ENCODE data around the gene CCSER2.

Gene CCSER2

DNA sequence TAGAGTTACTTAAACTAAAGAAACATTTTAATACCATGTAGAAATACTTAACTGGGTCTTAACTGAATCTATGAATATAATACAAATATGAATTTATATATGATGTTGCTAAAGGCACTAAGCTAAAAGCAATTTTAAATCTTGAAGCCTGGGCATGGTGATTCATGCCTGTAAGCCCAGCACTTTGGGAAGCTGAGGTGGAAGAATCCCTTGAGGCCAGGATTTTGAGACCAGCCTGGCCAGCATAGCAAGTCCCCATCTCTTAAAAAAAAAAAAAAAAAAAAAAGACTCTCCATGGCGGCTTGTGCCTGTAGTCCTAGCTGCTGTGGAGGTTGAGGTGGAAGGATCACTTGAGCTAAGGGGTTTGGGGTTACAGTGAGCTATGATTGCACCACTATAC lies 95.3 kb downstream of the CCSER2 start:
- H3K4me3 ChIP-seq (ENCODE audit: low read depth, low read length): no peak overlapping the region
- TF ChIP-seq, protein P1, sequence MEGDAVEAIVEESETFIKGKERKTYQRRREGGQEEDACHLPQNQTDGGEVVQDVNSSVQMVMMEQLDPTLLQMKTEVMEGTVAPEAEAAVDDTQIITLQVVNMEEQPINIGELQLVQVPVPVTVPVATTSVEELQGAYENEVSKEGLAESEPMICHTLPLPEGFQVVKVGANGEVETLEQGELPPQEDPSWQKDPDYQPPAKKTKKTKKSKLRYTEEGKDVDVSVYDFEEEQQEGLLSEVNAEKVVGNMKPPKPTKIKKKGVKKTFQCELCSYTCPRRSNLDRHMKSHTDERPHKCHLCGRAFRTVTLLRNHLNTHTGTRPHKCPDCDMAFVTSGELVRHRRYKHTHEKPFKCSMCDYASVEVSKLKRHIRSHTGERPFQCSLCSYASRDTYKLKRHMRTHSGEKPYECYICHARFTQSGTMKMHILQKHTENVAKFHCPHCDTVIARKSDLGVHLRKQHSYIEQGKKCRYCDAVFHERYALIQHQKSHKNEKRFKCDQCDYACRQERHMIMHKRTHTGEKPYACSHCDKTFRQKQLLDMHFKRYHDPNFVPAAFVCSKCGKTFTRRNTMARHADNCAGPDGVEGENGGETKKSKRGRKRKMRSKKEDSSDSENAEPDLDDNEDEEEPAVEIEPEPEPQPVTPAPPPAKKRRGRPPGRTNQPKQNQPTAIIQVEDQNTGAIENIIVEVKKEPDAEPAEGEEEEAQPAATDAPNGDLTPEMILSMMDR (conservative IDR thresholded peaks at IDR 0.05; ENCODE audit: low read depth, low read length): no peak
- peak; percentile 13 for DNase-seq (ENCODE audit: low read depth)

DNA sequence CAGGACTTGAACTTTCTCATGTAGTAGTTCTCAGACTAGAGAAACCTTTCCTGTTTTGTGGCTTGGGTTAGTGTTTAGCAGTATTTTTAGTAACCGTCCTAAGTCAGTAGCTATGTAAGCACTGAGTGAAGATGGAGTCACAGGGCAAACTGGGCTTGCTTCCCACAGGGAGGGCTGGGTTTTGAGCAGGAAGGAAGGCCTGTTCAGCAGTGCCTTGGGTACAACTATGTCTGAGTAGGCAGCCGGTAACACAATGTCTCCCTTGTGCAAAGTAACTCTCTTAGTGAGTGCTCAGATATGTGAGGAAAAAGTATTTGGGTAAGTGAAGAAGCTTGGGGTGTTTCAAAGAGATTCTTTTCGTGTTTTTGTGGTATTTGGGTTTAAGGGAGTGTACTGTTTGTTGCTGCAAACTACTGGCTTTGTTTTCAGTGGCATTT lies 96.4 kb downstream of the CCSER2 start:
- peak; percentile 99 for DNase-seq (ENCODE audit: low read depth)
- H3K4me3 ChIP-seq (ENCODE audit: low read depth, low read length): peak overlapping the region; percentile 25

DNA sequence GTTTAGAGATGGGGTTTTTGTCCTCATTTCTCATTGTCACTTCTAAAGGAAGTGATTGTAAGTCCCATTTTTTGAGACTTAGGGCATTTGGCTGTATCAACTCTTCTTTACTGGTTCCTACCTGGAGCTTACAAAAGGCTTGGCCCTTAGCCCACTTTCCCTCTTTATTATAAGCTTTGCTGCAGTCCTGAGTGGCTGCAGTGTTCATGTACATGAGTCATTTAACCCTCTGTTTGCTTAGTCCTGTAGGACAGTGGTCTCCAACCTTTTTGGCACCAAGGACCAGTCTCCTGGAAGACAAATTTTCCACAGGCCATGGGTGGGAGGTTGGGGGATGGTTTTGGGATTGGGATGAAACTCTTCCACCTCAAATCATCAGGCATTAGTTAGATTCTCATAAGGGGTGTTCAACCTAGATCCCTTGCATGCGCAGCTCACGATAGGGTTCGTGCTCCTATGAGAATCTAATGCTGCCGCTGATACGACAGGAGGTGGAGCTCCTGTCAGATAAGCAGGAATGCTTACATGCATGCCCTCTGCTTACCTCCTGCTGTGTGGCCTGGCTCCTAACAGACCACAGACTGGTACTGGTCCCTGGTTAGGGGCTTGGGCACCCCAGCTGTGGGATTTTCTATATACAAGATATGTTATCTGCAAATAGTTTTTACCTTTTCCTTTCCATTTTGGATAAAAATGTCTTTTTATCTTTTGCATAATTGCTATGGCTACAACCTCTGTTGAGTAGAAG lies 99.7 kb downstream of the CCSER2 start:
- TF ChIP-seq, protein P1 (conservative IDR thresholded peaks at IDR 0.05; ENCODE audit: low read depth, low read length): no peak
- peak; percentile 50 for DNase-seq (ENCODE audit: low read depth)
- no peak overlapping the region for H3K4me3 ChIP-seq (ENCODE audit: low read depth, low read length)

More for the DNA sequence above, 96.4 kb downstream of the CCSER2 start:
- TF ChIP-seq, protein P1 (conservative IDR thresholded peaks at IDR 0.05; ENCODE audit: low read depth, low read length): no peak

DNA sequence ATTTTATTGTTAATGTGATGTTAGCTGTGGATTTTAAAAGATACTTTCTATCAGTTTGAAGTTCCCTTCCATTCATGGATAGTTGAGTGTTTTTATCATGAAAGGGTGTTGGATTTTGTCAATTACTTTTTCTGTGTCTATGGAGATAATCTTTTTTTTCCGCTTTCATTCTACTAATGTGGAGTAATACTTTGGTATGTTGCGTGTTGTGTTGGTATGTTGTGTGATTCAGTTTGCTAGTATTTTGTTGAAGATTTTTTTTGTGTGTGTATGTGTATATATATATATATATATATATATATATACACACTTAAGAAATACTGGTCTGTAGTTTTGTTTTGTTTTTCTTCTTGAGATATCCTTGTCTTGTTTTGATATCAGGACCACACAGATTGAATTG lies 100.3 kb downstream of the CCSER2 start:
- no peak overlapping the region for H3K4me3 ChIP-seq (ENCODE audit: low read depth, low read length)
- DNase-seq (ENCODE audit: low read depth): peak; percentile 23
- TF ChIP-seq, protein P1 (conservative IDR thresholded peaks at IDR 0.05; ENCODE audit: low read depth, low read length): no peak

DNA sequence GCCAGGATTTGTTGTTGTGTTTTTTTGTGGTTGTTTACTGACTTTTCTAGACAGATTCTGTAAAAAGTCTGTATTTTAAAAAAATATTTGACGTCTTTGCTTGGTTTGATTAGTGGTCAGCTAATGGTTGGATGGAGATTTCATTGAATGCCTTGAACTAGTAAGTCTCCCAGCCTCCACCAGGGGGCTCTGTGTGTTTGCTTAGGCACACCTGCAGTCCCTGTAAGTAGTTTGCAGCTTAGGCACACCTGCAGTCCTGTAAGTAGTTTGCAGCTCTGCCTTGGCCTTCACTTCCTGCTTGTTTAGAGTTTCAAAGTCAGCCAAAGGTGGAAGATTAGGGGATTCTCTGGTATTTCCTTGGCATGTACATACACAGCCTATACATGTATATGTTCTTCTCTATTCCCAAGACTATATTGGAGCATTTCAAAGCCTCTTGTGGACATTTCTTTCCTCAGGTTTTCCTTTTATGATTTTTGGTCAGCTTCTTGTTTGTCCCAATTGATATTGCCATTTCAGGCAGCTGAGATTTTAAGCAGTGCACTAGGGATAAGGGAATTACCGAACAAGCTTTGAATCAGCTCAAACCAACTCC lies 101.6 kb downstream of the CCSER2 start:
- TF ChIP-seq, protein P1 (conservative IDR thresholded peaks at IDR 0.05; ENCODE audit: low read depth, low read length): peak; percentile 86
- DNase-seq (ENCODE audit: low read depth): peak; percentile 78
- no peak overlapping the region for H3K4me3 ChIP-seq (ENCODE audit: low read depth, low read length)

DNA sequence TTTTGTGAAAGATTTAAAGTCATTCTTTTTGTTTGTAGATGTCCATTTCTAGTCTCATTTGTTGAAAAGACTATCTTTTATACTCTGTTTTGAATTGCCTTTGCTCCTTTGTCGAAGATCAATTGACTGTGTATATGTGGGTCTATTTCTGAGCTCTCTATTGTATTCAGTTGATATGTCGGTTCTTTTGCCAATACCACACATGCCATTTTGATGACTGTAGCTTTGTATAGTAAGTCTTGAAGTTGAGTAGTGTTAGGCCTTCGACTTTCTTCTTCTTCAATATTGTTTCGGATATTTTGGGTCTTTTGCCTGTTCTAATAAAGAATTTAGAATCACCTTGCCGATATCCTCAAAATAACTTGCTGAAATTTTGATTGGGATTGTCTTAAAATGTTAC lies 104.5 kb downstream of the CCSER2 start:
- peak; percentile 39 for DNase-seq (ENCODE audit: low read depth)
- no peak overlapping the region for H3K4me3 ChIP-seq (ENCODE audit: low read depth, low read length)
- TF ChIP-seq, protein P1 (conservative IDR thresholded peaks at IDR 0.05; ENCODE audit: low read depth, low read length): no peak

Measured in choroid plexus epithelial cell (primary cell).